GM23248 (cell line): Measurements from ENCODE around the gene ABCG4.

Experiments
- EZH2 ChIP-seq: fragments of 200-600 bp; sonication (generic); IDR thresholded peaks from 2 replicates; pipeline ENCODE4 v1.6.1; 2018; ENCODE audit warnings: antibody characterized with exemption, mild to moderate bottlenecking; ENCODE audit not compliant: insufficient read depth, poor library complexity, severe bottlenecking
- EZH2phosphoT487 ChIP-seq: fragments of 200-600 bp; sonication (generic); IDR thresholded peaks from 2 replicates; pipeline ENCODE4 v1.6.1; 2018; ENCODE audit warnings: antibody characterized with exemption, moderate library complexity, mild to moderate bottlenecking, low read depth; ENCODE audit not compliant: insufficient read depth

DNA sequence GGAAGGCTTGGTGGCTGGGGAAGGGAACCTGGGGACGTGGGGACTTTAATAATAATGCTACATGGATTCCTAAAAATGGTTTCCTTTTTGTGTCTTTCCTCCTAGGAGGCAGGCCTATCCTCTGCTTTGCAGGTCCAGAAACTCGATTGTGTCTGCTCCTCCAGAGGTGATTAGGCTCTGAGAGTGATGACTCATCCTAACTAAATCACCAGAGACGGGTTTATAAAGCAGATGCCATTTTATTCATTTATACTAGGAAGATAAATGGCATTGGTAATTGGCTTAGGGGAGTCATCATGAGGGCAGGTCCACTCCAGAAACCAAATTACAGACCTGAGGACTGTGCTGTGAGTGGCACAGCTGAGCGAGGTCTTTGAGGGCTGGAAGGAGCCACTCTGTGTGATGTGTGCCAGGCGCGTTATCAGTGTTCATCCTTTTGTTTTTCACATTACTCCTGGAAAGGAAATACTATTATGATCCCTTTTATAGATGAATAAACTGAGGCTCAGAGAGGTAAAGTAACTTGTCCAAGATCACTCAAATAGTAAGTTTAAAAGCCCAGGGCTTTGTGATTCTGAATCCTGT lies 26.7 kb downstream of the ABCG4 start:
- TF ChIP-seq EZH2 (no peak), EZH2phosphoT487 (no peak)
